NCI-H2107 treated with DMSO at 0.1 percent for 48 hours (cell line): ENCODE results near the gene D2HGDH.
"Not testable (repeated sequence)": the region's sequence is repeated elsewhere in the genome, so short reads cannot be mapped to it uniquely, and the experiment has no call there.

Experiments
- DNase-seq: peaks from one replicate; lab custom pipeline; 2025; ENCODE audit not compliant: unreplicated experiment; lab: John Stamatoyannopoulos, UW

The D2HGDH gene

DNA sequence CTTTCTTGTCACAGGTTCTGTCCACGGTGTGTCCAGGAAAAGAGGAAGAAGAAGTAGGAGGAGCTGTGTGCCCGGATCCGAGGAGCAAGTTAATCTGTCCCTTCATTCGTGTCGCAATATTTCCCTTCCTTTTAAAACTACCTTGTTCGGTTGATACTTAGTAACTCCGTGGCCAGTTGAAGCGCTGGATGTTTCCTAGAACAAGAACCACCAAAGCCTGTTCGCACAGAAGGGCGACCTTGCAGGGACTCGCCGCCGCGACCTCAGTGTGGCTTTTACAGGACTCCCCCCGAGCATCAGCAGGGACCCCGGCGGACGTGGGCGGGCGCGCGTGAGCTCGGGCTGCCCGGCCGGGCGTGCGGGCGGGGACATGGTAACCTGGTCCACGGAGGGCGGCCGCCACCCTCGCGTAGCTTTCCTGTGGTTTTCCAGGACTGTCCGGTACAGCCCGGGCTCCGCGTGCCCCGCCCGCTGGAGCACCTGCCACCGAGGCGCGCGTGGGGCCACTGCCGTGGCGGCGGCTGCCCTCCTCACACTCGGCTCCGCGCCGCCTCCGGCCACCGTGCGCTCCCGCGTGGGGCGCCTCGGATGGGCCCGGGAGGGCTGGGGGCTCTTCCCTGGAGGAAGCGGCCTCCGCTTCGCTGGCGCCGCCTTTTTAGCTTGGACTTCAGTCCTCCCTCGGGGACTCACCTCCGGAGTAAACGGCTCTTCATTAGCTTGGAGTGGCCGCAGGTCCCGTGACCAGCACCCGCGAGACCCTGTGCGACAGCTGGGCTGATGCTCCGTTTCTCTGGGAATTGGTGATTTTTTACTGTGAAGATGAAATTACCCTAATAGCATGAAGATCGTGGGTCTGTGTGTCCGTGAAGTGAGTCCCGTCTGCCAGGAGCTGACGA lies 9.2 kb upstream of the D2HGDH start:
- no peak for DNase-seq

DNA sequence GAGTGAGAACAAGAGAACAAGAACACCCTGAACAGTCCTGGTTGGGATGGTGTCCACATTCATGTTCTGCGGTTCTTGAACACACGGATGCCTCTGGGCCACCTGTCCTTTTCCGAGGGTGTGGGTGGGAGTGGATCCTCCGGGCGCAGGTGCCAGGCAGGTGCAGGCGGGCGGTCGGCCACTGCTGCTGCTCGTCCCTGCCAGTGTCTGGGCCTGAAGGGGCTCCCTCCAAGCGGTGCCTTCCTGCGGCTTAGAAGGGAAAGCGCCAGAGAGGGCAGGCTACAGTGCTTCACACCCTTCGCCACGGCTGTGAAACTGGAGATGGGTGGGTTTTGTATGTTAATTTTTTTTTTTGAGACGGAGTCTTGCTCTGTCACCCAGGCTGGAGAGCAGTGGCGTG lies 8.0 kb upstream of the D2HGDH start:
- no peak for DNase-seq

DNA sequence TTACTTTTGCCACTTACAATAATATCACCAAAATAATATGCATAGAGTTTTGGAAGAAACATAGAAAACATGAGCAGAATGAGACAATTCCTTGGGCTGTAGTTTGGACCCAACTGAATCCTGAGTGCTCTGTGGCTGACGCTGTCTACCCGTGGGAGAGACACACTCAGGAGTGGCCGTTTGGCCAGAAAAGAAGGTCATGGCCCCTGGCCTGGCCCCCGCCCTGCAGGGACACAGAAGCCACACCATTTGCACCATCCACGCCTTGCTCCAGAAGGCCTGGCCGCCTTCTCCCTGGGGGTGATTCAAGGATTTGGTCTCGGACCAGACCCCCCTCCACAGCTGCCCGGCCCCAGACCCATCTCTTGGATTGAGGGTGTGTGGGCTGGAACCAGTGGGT lies 6.4 kb upstream of the D2HGDH start:
- DNase-seq = no peak

DNA sequence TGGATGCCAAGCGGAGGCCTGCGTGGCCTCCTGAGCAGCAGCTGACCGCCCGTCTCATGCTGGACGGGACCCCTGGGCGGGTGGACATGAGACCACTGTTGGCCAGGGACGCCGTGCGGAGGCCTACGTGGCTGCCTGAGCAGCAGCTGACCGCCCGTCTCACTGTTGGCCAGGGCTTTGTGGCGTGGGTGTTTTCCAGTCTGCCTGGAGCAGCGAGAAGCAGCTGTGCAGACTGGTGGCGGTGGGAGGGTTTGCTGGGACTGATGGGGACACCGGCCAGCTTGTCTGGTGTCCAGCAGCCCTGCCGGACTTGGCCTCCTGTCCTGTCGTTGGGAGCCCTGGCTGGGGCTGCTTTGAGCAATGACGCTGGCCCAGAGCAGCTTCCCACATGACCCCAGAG lies 5.8 kb upstream of the D2HGDH start:
- DNase-seq = no peak

DNA sequence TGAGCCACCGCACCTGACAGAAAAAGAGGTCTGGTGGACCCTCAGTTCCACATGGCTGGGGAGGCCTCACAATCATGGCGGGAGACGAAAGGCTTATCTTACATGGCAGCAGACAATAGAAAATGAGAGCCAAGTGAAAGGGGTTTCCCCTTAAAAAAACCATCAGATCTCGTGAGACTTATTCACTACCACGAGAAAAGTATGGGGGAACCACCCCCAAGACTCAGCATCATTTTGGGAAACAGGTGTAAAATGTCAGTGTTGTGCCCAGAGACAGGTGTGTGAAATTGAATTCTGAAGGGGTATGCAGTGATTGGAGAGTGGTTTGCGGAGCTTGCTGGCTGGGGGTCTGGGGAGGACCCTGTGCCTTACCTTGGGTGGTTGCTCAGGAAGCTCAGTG lies 4.6 kb upstream of the D2HGDH start:
- no peak for DNase-seq

DNA sequence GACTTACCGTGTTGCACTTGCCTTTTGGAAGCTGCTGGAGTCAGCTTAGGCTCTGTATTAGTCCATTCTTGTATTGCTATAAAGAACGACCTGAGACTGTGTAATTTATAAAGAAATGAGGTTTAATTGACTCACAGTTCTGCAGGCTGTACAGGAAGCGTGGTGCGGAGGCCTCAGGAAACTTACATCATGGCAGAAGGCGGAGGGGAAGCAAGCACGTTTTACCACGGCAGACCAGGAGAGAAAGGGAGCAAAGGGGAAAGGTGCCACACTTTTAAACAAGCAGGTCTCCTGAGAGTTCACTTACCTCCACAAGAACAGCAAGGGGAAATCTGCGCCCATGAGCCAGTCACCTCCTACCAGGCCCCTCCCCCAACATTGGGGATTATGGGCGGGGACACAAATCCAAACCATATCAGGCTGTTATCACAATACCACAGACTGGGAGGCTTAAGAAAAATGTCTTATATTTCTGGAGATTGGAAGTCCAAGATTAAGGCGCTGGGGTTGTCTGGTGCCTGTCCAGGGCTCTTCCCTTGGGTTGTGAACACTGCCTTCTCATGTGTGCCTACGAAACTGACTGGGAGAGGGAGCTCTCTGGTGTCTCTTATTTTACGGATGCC lies 3.6 kb upstream of the D2HGDH start:
- no peak for DNase-seq

DNA sequence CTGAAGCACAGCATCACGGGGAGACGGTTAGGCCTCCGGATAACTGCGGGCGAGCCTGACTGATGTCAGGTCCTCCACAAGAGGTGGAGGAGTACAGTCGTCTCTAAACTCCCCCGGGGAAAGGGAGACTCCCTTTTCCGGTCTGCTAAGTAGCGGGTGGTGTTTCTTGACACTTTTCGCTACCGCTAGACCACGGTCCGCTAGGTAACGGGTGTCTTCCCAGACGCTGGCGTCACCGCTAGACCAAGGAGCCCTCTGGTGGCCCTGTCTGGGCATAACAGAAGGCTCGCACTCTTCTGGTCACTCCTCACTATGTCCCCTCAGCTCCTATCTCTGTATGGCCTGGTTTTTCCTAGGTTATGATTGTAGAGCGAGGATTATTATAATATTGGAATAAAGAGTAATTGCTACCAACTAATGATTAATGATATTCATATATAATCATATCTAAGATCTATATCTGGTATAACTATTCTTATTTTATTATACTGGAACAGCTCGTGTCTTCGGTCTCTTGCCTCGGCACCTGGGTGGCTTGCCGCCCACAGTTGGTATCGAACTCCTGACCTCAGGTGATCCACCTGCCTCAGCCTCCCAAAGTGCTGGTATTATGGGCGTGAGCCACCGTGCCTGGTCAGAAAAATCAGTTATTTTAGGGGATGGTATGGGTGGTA lies 1.8 kb upstream of the D2HGDH start:
- DNase-seq = not testable (repeated sequence)

DNA sequence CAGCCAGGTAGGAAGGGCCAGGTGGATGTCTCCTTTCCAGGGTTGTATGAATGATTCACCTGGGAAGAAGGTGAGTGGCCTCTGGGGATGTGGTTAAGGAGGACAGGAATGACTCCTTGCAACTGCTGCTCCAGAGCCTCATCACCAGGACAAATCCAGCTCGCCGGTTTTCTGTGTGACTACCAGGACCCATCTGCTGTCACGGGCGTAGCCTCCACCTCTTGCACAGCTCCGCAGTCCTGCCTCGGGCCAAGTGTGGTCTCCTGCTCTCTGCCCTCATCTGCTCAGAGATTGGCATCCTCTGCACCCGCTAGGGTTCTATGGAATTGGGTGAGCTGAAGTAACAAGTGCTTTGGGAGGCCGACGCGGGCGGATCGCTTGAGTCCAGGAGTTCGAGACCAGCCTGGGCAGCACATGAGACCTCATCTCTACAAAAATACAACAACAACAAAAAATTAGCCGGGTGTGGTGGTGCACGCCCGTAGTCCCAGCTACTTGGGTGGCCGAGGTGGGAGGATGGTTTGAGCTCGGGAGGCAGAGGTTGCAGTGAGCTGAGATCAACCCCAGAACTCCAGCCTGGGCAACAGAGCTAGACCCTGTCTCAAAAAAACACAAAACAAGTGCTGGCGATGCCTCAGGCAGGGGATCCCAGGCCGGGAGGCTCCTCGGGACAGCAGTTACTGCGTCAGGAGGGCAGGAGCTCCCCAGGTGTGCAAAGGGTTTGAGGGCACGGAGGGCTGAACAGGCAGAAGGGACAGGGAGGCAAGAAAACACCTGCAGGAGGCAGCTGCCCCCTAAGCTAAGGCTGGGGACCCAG lies 831 bp upstream of the D2HGDH start:
- no peak for DNase-seq

DNA sequence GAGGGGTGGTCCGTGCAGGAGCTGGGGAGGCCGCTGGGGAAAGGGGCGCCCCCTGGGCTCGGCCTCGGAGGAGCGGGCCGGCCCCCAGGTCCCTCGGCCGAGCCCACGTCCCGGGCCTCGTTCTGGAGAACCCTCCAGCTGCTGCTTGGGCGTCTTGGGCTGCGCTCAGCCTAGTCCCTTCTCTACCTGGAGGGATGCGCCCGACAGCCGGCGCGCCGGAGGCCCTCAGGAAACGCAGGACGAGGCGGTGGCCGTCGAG lies 293 bp upstream of the D2HGDH start:
- no peak for DNase-seq

DNA sequence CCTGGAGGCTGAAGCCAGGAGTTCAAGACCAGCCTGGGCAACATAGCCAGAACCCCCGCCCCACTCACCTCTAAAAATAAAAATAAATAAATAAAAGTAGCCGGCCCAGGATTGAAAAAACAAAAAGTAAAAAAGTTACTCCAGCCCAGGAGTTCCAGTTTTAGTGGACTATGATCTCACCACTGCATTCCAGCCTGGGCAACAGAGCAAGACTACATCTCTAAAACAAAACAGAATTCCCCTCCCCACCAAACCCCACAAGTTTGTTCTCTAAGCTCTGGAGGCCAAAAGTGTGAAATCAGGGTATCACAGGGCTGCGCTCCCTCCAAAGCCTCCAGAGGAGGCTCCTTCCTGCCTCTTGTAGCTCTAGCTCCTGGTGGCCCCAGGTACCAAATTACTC lies 1.7 kb downstream of the D2HGDH start:
- DNase-seq = no peak

DNA sequence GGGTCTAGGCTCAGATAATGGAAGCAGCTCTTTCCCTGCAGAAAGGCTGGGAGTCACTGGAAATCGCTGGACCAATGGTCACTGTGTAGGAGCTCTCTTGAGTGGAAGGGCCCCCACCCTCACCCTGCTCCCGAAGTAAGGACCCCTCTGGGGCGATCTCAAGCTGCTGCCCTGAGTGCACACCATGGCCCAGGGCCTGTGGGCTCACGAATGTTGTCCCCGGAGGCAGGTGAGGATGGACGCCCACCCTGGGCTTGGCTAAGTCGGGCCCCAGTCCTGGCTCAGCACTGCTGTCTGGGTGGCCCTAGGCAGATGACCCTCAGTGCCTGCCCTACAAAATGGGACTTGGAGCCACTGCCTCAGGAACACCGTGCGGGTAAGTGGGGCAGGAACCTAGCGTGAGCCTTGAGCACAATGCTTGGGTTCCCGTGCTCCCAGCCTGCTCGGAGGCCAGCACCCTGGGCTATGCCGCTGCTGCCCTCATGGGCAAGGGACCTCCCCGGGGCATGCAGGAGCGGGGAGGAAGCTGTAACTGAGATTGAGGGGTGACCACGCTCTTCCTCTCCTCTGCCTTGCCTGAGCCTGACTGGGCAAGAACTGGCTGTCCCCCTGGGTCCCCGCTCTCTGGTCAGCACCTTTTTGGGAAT lies 3.7 kb downstream of the D2HGDH start:
- no peak for DNase-seq

DNA sequence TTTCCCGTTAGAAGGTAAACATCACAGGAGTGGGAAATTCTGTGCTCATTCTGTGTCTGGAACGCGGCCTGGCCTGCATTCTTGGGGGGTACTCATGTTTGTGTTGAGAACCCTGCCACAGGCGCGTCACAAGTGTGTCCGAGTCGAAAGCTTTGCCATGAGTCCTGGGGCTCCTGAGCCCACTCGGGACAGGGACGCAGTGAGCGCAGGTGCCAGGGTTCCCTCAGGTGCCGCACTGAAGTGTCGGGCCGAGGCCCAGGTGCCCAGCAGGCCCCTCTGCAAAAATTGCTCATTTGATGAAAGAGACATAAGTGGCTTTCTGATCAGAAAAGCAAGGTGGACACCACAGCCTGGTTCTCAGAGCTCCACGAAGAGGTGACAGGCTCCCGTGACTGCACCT lies 4.7 kb downstream of the D2HGDH start:
- no peak for DNase-seq

DNA sequence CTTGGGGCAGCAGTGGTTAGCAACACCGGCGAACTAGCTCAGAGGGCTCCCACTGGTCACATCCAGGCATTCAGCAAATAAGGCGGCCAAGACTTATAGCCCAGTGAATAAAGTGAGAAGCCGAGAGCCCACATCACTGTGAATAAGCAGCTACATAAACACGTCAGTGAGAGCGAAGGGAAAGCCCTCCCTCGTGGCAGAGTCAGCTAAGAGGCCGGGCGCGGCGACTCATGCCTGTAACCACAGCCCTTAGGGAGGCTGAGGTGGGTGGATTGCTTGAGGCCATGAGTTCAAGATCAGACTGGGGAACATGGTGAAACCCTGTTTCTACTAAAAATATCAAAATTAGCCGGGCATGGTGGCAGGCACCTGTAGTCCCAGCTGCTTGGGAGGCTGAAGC lies 5.2 kb downstream of the D2HGDH start:
- no peak for DNase-seq

DNA sequence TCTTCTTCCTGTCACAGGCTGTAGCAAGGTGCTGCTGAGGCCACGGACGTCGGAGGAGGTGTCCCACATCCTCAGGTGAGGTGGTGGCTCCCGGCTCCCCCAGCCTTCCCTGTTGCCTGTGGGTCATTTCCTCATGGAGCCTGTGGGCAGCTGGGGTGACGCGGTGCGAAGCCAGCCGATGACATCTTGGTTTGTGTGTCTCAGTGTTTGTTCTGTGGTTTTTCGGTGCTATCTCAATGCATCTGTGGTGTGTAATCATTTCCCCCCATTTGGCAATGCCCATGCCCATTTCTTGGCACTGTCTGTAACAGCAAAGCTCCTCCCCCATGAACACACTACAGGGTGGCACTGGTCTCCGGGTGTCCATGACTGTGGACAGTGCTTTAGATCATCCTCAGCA lies 6.6 kb downstream of the D2HGDH start:
- no peak for DNase-seq

DNA sequence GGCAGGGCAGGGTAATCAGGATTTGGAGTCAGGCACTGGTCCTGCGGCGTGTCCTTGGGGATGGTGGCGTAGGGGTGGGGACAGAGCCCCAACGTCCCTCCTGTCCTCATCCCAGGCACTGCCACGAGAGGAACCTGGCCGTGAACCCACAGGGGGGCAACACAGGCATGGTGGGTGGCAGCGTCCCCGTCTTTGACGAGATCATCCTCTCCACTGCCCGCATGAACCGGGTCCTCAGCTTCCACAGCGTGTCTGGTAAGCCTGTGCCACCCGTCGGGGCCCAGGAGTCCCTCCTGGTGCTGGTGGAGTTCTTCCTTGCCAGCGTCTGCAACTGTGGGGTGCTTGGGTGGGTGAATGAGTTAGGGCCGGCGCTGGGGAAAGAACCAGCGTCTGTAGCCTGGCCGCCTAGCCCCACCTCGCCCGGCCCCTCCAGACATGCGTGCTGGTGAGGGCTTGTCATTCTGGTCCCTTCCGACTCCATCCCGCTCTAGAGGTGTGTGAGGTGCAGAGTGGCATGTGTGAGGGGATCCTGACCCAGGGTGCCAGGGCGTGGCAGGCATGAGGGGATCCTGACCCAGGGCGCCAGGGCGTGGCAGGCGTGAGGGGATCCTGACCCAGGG lies 8.0 kb downstream of the D2HGDH start:
- DNase-seq = no peak

DNA sequence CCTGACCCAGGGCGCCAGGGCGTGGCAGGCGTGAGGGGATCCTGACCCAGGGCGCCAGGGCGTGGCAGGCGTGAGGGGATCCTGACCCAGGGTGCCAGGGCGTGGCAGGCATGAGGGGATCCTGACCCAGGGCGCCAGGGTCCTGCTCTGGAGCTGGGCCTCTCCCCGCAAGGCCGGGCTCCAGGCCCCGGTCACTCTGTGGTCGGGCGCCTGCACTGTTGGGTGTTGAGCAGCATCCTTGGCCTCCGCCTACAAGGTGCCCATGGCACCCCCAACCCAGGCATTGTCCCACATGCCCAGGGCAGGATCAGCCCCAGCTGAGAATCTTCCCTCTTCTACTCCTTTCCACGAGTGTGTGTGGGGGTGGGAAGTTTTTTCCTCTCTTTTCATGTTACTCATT lies 8.6 kb downstream of the D2HGDH start:
- not testable (repeated sequence) for DNase-seq

DNA sequence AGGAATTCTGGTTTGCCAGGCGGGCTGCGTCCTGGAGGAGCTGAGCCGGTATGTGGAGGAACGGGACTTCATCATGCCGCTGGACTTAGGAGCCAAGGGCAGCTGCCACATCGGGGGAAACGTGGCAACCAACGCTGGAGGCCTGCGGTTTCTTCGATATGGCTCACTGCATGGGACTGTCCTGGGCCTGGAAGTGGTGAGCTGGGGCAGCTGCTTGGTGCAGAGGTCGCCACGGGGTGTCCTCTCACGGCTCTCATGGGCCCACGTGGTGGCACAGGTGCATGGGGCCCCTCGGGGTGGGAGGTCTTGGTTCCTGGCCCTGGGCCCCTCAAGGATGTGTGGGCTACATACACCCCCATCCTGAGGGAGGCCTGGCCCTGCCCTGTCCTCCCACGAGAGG lies 9.2 kb downstream of the D2HGDH start:
- DNase-seq = no peak

DNA sequence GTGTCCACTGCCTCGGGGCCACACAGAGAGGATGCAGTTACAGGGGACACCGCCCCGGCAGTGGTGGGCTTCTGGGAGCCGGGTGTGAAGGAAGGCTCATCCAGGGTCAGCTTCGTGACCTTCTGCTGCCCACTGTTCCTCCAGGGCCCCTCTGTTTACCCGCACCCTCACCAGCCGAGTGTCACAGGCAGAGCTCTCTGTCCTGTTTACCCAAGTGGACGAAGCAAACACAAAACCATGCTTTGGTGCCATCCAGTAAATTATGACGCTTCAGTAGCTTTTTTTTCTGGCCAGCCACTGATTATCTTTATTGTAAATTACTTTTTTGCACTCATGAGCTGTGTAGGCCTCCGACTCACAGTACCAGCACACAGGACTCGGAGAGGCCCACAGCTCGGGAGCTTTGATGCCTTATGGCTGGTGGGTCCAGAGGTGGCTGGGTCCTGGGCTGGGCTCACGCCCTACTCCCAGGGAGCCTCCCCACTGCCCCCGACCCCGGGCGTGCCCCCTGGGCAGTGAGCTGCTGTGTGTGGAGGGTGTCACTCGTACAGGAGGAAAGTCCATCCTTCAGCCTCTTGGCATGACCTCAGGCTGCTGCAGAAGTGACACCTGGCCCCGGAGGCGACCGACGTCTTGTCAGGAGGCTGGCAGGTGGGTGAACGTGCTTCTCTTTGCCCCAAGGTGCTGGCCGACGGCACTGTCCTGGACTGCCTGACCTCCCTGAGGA lies 9.8 kb downstream of the D2HGDH start:
- no peak for DNase-seq

DNA sequence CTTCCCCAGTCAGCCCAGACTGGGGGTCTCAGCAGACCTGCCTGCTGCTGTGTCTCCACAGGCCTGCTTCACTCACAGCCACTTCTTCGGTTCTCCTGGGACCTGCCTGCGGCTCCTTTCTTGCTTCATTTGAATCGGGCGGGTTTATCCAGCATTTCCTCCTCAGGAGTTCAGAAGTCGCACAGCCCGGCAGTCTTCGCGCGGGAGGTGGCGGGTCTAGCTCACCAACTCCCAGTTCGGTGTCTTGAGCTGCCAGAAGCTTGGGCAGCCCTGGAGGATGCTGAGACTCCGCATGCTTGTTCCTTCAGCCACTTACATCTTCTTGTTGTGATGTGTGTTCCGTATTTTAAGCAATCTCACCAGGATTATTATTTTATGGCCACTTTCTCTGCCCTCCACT lies 10.8 kb downstream of the D2HGDH start:
- DNase-seq = no peak

DNA sequence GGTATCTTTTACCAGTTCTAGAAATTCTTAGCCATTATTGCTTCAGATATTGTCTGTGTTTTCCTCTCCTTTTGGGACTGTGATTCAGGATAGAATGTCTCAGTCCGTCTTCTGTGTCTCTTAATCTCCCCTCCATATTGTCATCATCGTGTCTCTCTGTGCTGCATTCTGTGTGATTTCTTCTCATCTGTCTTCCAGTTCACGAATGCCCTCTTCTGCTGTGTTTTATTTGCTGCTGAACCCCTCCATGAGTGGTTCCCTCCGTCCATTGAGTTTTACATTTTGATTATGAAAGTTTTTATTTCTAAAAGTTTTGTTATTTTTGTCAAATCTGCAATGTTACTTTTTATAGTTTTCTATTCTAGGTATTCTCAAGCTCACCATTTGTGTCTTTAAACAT lies 11.7 kb downstream of the D2HGDH start:
- DNase-seq = no peak
